ENCODE data around the gene WDR77. TPM values are rescaled to one million over a fixed set of nuclear protein-coding genes. Genes with fewer than 3 reads are reported as not detected.

Gene WDR77
- total RNA-seq = 10 to 100 TPM; 48.2 to 49.9 TPM

GRCh38 chr1:111448918-111449702 is at the start of gene WDR77, which contains the start of gene ATP5PB:
Gene WDR77 (minus strand): TSS chr1:111449256. CDS start chr1:111449169, 87 bp downstream.
Gene ATP5PB (plus strand): TSS chr1:111449464. CDS start chr1:111449542, 78 bp downstream.

Other genes with a start within 250 kb of the WDR77 start
- gene DENND2D, start 248.6 kb downstream of the WDR77 start, total RNA-seq = 100 to 1,000 TPM; 326 to 331 TPM
- 10 to 100 TPM; 26.7 to 28.8 TPM for gene CHI3L2, start 221.5 kb downstream of the WDR77 start, total RNA-seq
- gene CHIA, start 158.4 kb downstream of the WDR77 start, total RNA-seq = not detected
- gene OVGP1, start 21.5 kb downstream of the WDR77 start, total RNA-seq = 1 to 10 TPM in 1 of 2 experiments, under 1 TPM in 1; 0.91 to 1.1 TPM
- 100 to 1,000 TPM; 321 to 333 TPM for gene ATP5PB, start 208 bp upstream of the WDR77 start, total RNA-seq
- gene C1orf162, start 24.7 kb upstream of the WDR77 start, total RNA-seq = 10 to 100 TPM; 59.0 to 60.5 TPM
- under 1 TPM in 1 of 2 experiments, not detected in 1; 0.10 TPM for gene ADORA3, start 54.4 kb upstream of the WDR77 start, total RNA-seq
- not detected for gene TMIGD3, start 54.4 kb upstream of the WDR77 start, total RNA-seq
- gene RAP1A, start 170.5 kb upstream of the WDR77 start, total RNA-seq = 100 to 1,000 TPM; 112 to 113 TPM

Measured in activated naive CD4-positive, alpha-beta T cell treated with anti-CD3 and anti-CD28 coated beads, Interleukin-2, amount 10 ng/mL, durations not matched to agents 5 hours and 36 hours (primary cell).